Right cardiac atrium (tissue), 5 donors: Measurements from ENCODE around the gene OR51A7. TPM values are rescaled to one million over a fixed set of nuclear protein-coding genes. Genes with fewer than 3 reads are reported as not detected.
"Not testable (repeated sequence)": the region's sequence is repeated elsewhere in the genome, so short reads cannot be mapped to it uniquely, and the experiment has no call there.

Experiments
- ATAC-seq, 2 donors: fragments of 200-7000 bp; cut with Tn5 transposase; one replicate each; pipeline versions ENCODE4 v1.8.0 to v1.9.1; 2020; ENCODE audit warnings: moderate library complexity in 2 of 2, mild to moderate bottlenecking in 1 of 2
- DNase-seq, 3 donors: peaks; one replicate each; pipeline ENCODE4 v3.0.0-alpha.2; 2020
- H3K27ac ChIP-seq: one replicate; pipeline ENCODE4 v1.5.1; 2013; ENCODE audit warnings: mild to moderate bottlenecking, low read length, control low read depth, moderate library complexity
- H3K27me3 ChIP-seq: one replicate; pipeline ENCODE4 v1.6.1; 2013; ENCODE audit not compliant: control insufficient read depth, insufficient read depth
- H3K4me1 ChIP-seq: one replicate; pipeline ENCODE4 v1.6.1; 2013; ENCODE audit warnings: low read length; ENCODE audit not compliant: control insufficient read depth, insufficient read depth
- H3K4me3 ChIP-seq: one replicate; pipeline ENCODE4 v1.5.1; 2013; ENCODE audit warnings: low read length, control low read depth
- H3K9me3 ChIP-seq: one replicate; pipeline ENCODE4 v1.6.1; 2013; ENCODE audit warnings: low read length; ENCODE audit not compliant: control insufficient read depth
- WGBS: extraction: QIAGEN DNeasy Blood & Tissue Kit; methylation state at CpG from one replicate; pipeline ENCODE4 v1.1.7; 2013; 5-methylcytosine and 5-hydroxymethylcytosine counted together
- intact Hi-C, 4 donors: fragments of 100-400 bp; cut with DNase I; formaldehyde crosslinking; loops; one replicate each; pipeline versions ENCODE4 v1.11.0 to v1.14.0; 2022 to 2023
- long read RNA-seq, 4 donors: library from polyadenylated mRNA; unstranded; transcript quantifications; one replicate each; pipeline ENCODE4 v2.0.0, GENCODE V29; 2020 to 2021
- polyA plus RNA-seq: library from polyadenylated mRNA; stranded (reverse); fragments of 200-250 nt; gene quantifications from one replicate; pipeline ENCODE4 v1.2.3, GENCODE V29; 2013
- total RNA-seq, 4 donors: library from RNA; stranded (reverse); fragmentation: NEBNext Ultra II Directional; extraction: Animal tissue kit (Norgen Biotek cat#: 25700); gene quantifications; one replicate each; pipeline ENCODE4 v1.2.1, GENCODE V29; 2021
- donor health status: healthy with polysubstance abuse.
- donor health status: DM: no; HTN: yes; CAD: no.
- donor health status: DM: no; HTN: no; CAD: no.
- donor health status: DM: no; HTN: yes; CAD: no; lungs with severe emphysema.
- donor health status: DM: yes; HTN: yes; CAD: no.

Gene OR51A7
- total RNA-seq (not detected), polyA plus RNA-seq (not detected)
- long read RNA-seq, donor 1 = 0 reads
- long read RNA-seq, donor 2 = 0 reads
- long read RNA-seq, donor 3 = 0 reads
- long read RNA-seq, donor 4 = 0 reads

GRCh38 chr11:4903484-4903883 lies at the start of gene OR51A7:
TSS of gene OR51A7 (plus strand) at chr11:4903783. CDS start at chr11:4907370, 3,587 bp downstream.
- Histone ChIP-seq H3K9me3 (no peaks in the 10 kb centered on the region), H3K27ac (no peak within 1 kb of the TSS), H3K4me1 (no peaks in the 10 kb centered on the region), H3K27me3 (no peaks in the 10 kb centered on the region), H3K4me3 (no peak within 1 kb of the TSS)
- ATAC-seq (no peak), DNase-seq (no peak)
- intact Hi-C loops = no loop called here

DNA sequence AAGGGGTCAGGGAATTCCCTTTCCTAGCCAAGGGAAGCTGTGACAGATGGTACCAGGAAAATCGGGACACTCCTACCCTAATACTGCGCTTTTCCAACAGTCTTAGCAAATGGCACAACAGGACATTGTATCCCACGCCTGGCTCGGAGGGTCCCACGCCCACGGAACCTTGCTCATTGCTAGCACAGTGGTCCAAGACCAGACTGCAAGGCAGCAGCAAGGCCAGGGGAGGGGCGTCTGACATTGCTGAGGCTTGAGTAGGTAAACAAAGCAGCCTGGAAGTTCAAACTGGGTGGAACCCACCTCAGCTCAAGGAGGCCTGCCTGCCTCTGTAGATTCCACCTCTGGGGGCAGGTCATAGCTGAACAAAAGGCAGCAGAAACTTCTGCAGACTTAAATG lies 49.3 kb upstream of the OR51A7 start:
- ATAC-seq, H3K4me1 ChIP-seq, H3K27ac ChIP-seq, H3K9me3 ChIP-seq, H3K4me3 ChIP-seq, DNase-seq, H3K27me3 ChIP-seq, intact Hi-C loops: not testable (repeated sequence)
- WGBS = 91% methylated on average over 7 of the region's 7 CpGs

- ATAC-seq = no peak
- intact Hi-C loops = no loop called here
- no peak for DNase-seq
- no peak overlapping the region for H3K27ac ChIP-seq
- no peaks in the 10 kb centered on the region for H3K4me1 ChIP-seq
- H3K9me3 ChIP-seq = no peaks in the 10 kb centered on the region
- no peak overlapping the region for H3K4me3 ChIP-seq
- H3K27me3 ChIP-seq = no peaks in the 10 kb centered on the region
These were observed 40.9 kb upstream of the OR51A7 start for GRCh38 chr11:4862447-4863236.

GRCh38 chr11:4863876-4864275 lies 39.7 kb upstream of the OR51A7 start:
- no peak for ATAC-seq
- no peak for DNase-seq
- Histone ChIP-seq H3K27ac (no peak overlapping the region), H3K4me3 (no peak overlapping the region), H3K4me1 (no peaks in the 10 kb centered on the region), H3K27me3 (no peaks in the 10 kb centered on the region), H3K9me3 (no peaks in the 10 kb centered on the region)
- WGBS = 41% methylated on average over 4 of the region's 4 CpGs
- intact Hi-C loops = no loop called here

GRCh38 chr11:4865855-4866254 lies 37.7 kb upstream of the OR51A7 start:
- DNase-seq = no peak
- Histone ChIP-seq H3K4me3 (no peak overlapping the region), H3K9me3 (no peaks in the 10 kb centered on the region), H3K4me1 (no peaks in the 10 kb centered on the region), H3K27ac (no peak overlapping the region), H3K27me3 (no peaks in the 10 kb centered on the region)
- ATAC-seq = no peak
- 37% methylated on average over 1 of the region's 1 CpG for WGBS
- intact Hi-C loops = no loop called here

DNA sequence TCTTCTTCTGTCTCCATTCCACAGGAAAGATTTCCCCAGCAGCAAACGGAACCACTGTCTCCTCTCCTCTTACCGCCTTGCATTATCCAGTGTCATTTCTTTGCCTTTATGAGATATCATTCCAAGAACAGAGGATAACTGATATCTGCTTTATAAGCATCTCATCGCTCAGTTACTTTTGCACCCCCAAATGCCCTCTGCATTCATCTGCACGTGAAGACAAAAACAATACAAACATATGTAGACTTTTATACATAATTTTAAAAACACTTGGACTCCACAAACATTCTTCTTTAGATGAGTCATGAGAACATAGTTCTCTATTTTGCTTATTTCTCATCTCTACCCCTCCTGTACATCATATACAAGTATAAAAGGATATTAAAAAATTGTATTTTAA lies 22.4 kb upstream of the OR51A7 start:
- DNase-seq = no peak
- H3K4me1 ChIP-seq = no peaks in the 10 kb centered on the region
- no peaks in the 10 kb centered on the region for H3K27me3 ChIP-seq
- 63% methylated on average over 4 of the region's 4 CpGs for WGBS
- no peak overlapping the region for H3K4me3 ChIP-seq
- intact Hi-C loops = no loop called here
- no peak for ATAC-seq
- H3K9me3 ChIP-seq = no peaks in the 10 kb centered on the region
- H3K27ac ChIP-seq = no peak overlapping the region

GRCh38 chr11:4881860-4882500 lies 21.6 kb upstream of the OR51A7 start, which contains the start of gene OR51T1:
TSS of gene OR51T1 (plus strand) at chr11:4881900. CDS start at chr11:4881900, 0 bp downstream.
- intact Hi-C loops = no loop called here
- no peak for DNase-seq
- Histone ChIP-seq H3K4me3 (no peak within 1 kb of the TSS), H3K9me3 (no peaks in the 10 kb centered on the region), H3K4me1 (no peaks in the 10 kb centered on the region), H3K27ac (no peak within 1 kb of the TSS), H3K27me3 (no peaks in the 10 kb centered on the region)
- ATAC-seq = no peak
- 62% methylated on average over 8 of the region's 8 CpGs for WGBS

DNA sequence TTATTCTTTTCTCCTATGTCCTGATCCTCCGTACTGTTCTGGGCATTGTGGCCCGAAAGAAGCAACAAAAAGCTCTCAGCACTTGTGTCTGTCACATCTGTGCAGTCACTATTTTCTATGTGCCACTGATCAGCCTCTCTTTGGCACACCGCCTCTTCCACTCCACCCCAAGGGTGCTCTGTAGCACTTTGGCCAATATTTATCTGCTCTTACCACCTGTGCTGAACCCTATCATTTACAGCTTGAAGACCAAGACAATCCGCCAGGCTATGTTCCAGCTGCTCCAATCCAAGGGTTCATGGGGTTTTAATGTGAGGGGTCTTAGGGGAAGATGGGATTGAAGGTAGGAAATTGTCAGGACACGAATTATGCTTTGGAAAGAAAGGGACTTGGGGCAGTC lies 21.0 kb upstream of the OR51A7 start:
- Histone ChIP-seq H3K4me1 (no peaks in the 10 kb centered on the region), H3K4me3 (no peak overlapping the region), H3K27me3 (no peaks in the 10 kb centered on the region), H3K9me3 (no peaks in the 10 kb centered on the region), H3K27ac (no peak overlapping the region)
- DNase-seq (no peak), ATAC-seq (no peak)
- 82% methylated on average over 5 of the region's 5 CpGs for WGBS
- intact Hi-C loops = no loop called here

DNA sequence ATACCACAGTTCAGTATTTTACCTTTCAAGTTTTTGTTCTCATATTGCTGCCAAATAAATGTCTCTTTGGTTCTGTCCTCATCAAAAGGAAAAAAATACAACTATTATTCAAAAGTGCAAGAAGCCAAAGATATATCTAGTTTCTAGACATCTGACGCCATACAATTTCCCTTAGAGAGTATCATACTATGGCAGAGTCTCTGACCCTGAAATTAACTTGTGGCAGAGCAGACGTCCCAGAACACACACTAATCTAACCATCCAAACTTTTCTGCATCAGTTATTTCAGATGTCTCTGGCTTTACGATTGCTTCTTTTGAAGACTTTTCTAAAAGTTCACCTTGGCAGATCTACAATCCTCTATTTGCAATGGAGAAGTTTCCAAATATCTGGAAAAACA lies 19.2 kb upstream of the OR51A7 start:
- Histone ChIP-seq H3K27ac (no peak overlapping the region), H3K27me3 (no peaks in the 10 kb centered on the region), H3K4me3 (no peak overlapping the region), H3K9me3 (no peaks in the 10 kb centered on the region), H3K4me1 (no peaks in the 10 kb centered on the region)
- intact Hi-C loops = no loop called here
- DNase-seq (no peak), ATAC-seq (no peak)
- 51% methylated on average over 3 of the region's 3 CpGs for WGBS

DNA sequence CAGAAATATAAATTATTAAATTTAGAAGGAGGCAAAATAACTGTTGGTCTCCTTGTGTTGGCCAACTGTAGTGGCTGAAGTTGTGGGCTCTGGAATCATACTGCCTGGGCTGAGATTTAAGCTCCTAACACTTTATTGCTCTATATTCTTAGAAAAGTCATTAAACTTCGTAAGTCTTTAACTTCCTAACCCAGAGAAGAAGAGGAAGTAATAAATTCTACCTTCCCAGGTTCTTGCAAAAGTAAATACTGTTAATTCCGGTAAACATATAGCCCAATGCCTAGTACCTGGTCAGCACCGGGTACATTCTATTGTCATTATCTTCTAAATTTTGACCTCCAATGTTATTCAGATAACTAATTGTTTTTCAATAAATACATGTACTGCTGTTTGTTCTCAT lies 17.4 kb upstream of the OR51A7 start:
- no peak for DNase-seq
- WGBS = 71% methylated on average over 3 of the region's 3 CpGs
- intact Hi-C loops = no loop called here
- ATAC-seq = no peak
- no peaks in the 10 kb centered on the region for H3K4me1 ChIP-seq
- H3K27me3 ChIP-seq = no peaks in the 10 kb centered on the region
- no peak overlapping the region for H3K27ac ChIP-seq
- H3K9me3 ChIP-seq = no peaks in the 10 kb centered on the region
- no peak overlapping the region for H3K4me3 ChIP-seq

GRCh38 chr11:4887591-4887990 lies 16.0 kb upstream of the OR51A7 start:
- no peak for ATAC-seq
- WGBS = 0% methylated on average over 1 of the region's 1 CpG
- H3K9me3 ChIP-seq = no peaks in the 10 kb centered on the region

More at GRCh38 chr11:4887591-4887990, 16.0 kb upstream of the OR51A7 start:
- DNase-seq = no peak
- H3K27ac ChIP-seq = no peak overlapping the region
- intact Hi-C loops = no loop called here
- no peaks in the 10 kb centered on the region for H3K27me3 ChIP-seq
- no peaks in the 10 kb centered on the region for H3K4me1 ChIP-seq
- no peak overlapping the region for H3K4me3 ChIP-seq
